ENCODE results near the gene EXOC3.

EXOC3 gene

DNA sequence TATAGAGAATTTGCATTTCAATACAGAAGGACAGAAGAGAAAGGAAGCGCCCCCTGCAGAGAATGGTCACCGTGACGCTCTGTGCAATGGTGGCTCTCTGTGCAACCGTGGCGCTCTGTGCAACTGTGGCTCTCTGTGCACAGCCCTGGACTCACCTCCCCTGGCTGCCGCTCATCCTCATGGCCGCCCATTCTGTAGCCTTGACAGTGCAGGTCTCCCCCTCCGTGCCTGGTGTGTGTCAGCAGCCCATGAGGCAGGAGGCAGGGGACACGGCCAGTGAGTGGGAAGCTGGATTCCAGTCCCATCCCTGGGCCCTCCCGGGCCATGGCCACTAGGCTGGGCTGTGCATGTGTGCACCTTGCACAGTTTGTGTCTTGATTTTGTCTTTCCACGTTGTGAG lies 12.0 kb downstream of the EXOC3 start:
- Histone ChIP-seq H3K4me2 (ENCODE audit: low read length) (no peak overlapping the region), H3K36me3 (ENCODE audit: insufficient read depth, low read length) (peaks cover 75% of the 10 kb centered on the region), H3K9me3 (replicated peaks; ENCODE audit: low read length) (peaks cover 2% of the 10 kb centered on the region), H3K4me1 (ENCODE audit: control insufficient read depth, insufficient read depth, low read length) (peaks cover 9% of the 10 kb centered on the region), H3K9ac (ENCODE audit: low read depth, low read length) (no peak overlapping the region), H3K4me3 (ENCODE audit: low read length) (no peak overlapping the region), H3K27me3 (ENCODE audit: control insufficient read depth, insufficient read depth, low read length) (no peaks in the 10 kb centered on the region)

GRCh38 chr5:455806-456205 lies 12.8 kb downstream of the EXOC3 start:
- Histone ChIP-seq H3K36me3 (ENCODE audit: insufficient read depth, low read length) (peaks cover 81% of the 10 kb centered on the region), H3K9me3 (replicated peaks; ENCODE audit: low read length) (peaks cover 2% of the 10 kb centered on the region), H3K9ac (ENCODE audit: low read depth, low read length) (no peak overlapping the region), H3K4me2 (ENCODE audit: low read length) (no peak overlapping the region), H3K27me3 (ENCODE audit: control insufficient read depth, insufficient read depth, low read length) (no peaks in the 10 kb centered on the region), H3K4me1 (ENCODE audit: control insufficient read depth, insufficient read depth, low read length) (peaks cover 9% of the 10 kb centered on the region), H3K4me3 (ENCODE audit: low read length) (no peak overlapping the region)

DNA sequence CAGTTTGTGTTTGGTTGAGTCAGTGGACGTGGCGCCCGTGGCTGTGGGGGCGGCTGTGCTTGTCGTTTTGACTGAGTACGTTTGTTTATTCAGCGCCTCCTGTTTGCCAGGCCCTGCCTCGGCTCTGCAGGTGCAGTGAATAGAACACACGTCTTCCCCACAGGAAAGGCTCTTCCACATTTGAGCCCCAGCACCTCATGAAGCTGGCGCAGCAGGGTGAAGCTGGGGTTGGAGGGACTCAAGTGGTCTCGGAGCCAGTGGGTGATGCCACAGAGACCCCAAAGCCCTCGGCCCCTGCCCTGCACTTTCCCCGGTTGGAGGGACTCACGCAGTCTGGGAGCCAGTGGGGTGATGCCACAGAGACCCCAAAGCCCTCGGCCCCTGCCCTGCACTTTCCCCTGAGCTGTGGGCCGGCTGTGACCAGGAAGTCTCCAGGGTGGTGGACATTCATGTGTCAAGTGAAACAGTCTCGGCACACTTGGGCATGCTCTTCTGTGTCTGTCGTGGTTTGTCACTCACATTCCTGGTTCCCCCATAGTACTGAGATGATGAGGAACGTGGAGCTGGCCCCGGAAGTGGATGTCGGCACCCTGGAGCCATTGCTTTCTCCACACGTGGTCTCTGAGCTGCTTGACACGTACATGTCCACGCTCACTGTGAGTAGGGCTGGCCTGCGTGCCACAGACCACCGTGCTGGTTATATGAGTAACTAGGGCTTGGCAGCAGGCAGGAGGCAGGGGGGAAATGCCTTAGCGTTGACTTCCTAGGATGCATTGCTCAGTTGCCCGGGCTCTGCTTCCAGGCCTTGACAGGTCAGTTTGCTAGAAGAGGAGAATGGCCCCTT lies 13.6 kb downstream of the EXOC3 start:
- H3K4me2 ChIP-seq (ENCODE audit: low read length), result no peak overlapping the region
- H3K4me3 ChIP-seq (ENCODE audit: low read length), result no peak overlapping the region
- H3K9ac ChIP-seq (ENCODE audit: low read depth, low read length), result no peak overlapping the region
- no peaks in the 10 kb centered on the region for H3K27me3 ChIP-seq (ENCODE audit: control insufficient read depth, insufficient read depth, low read length)
- H3K36me3 ChIP-seq (ENCODE audit: insufficient read depth, low read length), result peaks cover 75% of the 10 kb centered on the region
- H3K9me3 ChIP-seq (replicated peaks; ENCODE audit: low read length), result peaks cover 2% of the 10 kb centered on the region
- H3K4me1 ChIP-seq (ENCODE audit: control insufficient read depth, insufficient read depth, low read length), result peaks cover 9% of the 10 kb centered on the region

- peaks cover 75% of the 10 kb centered on the region for H3K36me3 ChIP-seq (ENCODE audit: insufficient read depth, low read length)
Observed at GRCh38 chr5:457195-457961, 14.4 kb downstream of the EXOC3 start.

GRCh38 chr5:458547-459353 lies 15.8 kb downstream of the EXOC3 start:
- Histone ChIP-seq H3K27me3 (ENCODE audit: control insufficient read depth, insufficient read depth, low read length) (no peaks in the 10 kb centered on the region), H3K4me1 (ENCODE audit: control insufficient read depth, insufficient read depth, low read length) (peaks cover 9% of the 10 kb centered on the region), H3K9ac (ENCODE audit: low read depth, low read length) (peak overlapping the region; percentile 24), H3K36me3 (ENCODE audit: insufficient read depth, low read length) (peaks cover 73% of the 10 kb centered on the region), H3K4me2 (ENCODE audit: low read length) (no peak overlapping the region), H3K9me3 (replicated peaks; ENCODE audit: low read length) (no peaks in the 10 kb centered on the region), H3K4me3 (ENCODE audit: low read length) (no peak overlapping the region)

More at GRCh38 chr5:457195-457961, 14.4 kb downstream of the EXOC3 start:
- Histone ChIP-seq H3K9ac (ENCODE audit: low read depth, low read length) (no peak overlapping the region), H3K4me2 (ENCODE audit: low read length) (no peak overlapping the region), H3K4me3 (ENCODE audit: low read length) (no peak overlapping the region), H3K4me1 (ENCODE audit: control insufficient read depth, insufficient read depth, low read length) (peaks cover 9% of the 10 kb centered on the region), H3K9me3 (replicated peaks; ENCODE audit: low read length) (no peaks in the 10 kb centered on the region), H3K27me3 (ENCODE audit: control insufficient read depth, insufficient read depth, low read length) (no peaks in the 10 kb centered on the region)

DNA sequence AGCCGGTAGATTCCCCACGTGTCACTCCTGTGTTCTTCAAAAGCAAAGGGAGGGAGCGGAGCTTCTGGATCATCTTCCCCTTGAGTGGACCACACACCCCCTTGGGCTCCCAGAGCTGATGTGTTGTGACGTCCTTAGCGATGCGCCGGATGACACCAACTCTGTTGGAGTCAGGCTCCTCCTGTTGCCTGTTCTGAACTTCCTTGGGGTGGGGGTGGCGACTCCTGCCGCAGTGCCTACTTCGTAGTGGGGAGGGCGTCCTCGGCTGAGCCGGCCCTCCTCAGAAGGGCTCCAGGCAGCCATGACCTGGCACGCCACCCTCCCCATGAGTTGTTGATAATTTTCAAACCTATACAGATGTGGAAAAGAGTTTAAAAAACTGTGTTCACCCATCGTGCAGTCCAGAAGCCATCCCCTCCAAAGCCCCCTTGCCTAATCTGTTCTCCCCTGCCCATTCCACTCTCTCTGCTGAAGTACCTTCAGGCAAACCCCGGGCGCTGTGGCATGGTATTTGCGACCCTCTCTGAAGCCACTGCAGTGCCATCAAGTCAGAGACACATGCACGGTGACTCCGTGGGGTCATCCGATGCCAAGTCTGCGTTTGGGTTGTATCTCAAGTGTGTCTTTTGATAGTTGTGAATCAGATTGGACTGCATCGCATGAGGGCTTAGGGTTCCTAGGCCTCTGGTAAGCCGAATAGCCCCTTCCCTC lies 16.7 kb downstream of the EXOC3 start:
- Histone ChIP-seq H3K4me3 (ENCODE audit: low read length) (no peak overlapping the region), H3K36me3 (ENCODE audit: insufficient read depth, low read length) (peaks cover 74% of the 10 kb centered on the region), H3K9me3 (replicated peaks; ENCODE audit: low read length) (no peaks in the 10 kb centered on the region), H3K4me1 (ENCODE audit: control insufficient read depth, insufficient read depth, low read length) (peaks cover 9% of the 10 kb centered on the region), H3K4me2 (ENCODE audit: low read length) (no peak overlapping the region), H3K9ac (ENCODE audit: low read depth, low read length) (no peak overlapping the region), H3K27me3 (ENCODE audit: control insufficient read depth, insufficient read depth, low read length) (no peaks in the 10 kb centered on the region)

- peaks cover 68% of the 10 kb centered on the region for H3K36me3 ChIP-seq (ENCODE audit: insufficient read depth, low read length)
- H3K4me2 ChIP-seq (ENCODE audit: low read length), result no peak overlapping the region
- H3K9ac ChIP-seq (ENCODE audit: low read depth, low read length), result no peak overlapping the region
- H3K9me3 ChIP-seq (replicated peaks; ENCODE audit: low read length), result no peaks in the 10 kb centered on the region
- peaks cover 9% of the 10 kb centered on the region for H3K4me1 ChIP-seq (ENCODE audit: control insufficient read depth, insufficient read depth, low read length)
- no peaks in the 10 kb centered on the region for H3K27me3 ChIP-seq (ENCODE audit: control insufficient read depth, insufficient read depth, low read length)
- no peak overlapping the region for H3K4me3 ChIP-seq (ENCODE audit: low read length)
Observed at GRCh38 chr5:460273-460625, 17.3 kb downstream of the EXOC3 start.

DNA sequence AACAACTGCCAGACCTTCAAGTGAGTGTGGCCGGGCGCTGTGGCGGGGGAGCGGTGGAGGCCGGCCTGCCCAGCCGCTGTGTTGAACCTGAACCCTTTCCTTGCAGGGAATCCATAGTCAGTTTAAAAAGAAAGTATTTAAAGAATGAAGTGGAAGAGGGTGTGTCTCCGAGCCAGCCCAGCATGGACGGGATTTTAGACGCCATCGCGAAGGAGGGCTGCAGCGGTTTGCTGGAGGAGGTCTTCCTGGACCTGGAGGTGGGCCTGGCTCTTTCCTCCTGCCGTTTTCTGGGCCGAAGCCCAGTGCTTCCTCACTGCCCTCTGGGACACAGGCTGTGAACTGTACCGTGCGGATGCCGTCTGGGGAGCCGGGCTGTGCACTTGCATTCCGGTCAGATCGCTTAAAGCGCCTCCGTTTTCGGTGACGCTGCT lies 19.1 kb downstream of the EXOC3 start:
- H3K36me3 ChIP-seq (ENCODE audit: insufficient read depth, low read length), result peaks cover 68% of the 10 kb centered on the region
- H3K9me3 ChIP-seq (replicated peaks; ENCODE audit: low read length), result no peaks in the 10 kb centered on the region
- H3K9ac ChIP-seq (ENCODE audit: low read depth, low read length), result no peak overlapping the region
- no peaks in the 10 kb centered on the region for H3K27me3 ChIP-seq (ENCODE audit: control insufficient read depth, insufficient read depth, low read length)
- H3K4me1 ChIP-seq (ENCODE audit: control insufficient read depth, insufficient read depth, low read length), result peaks cover 9% of the 10 kb centered on the region
- H3K4me3 ChIP-seq (ENCODE audit: low read length), result no peak overlapping the region
- no peak overlapping the region for H3K4me2 ChIP-seq (ENCODE audit: low read length)

- Histone ChIP-seq H3K27me3 (ENCODE audit: control insufficient read depth, insufficient read depth, low read length) (no peaks in the 10 kb centered on the region), H3K4me2 (ENCODE audit: low read length) (no peak overlapping the region), H3K9me3 (replicated peaks; ENCODE audit: low read length) (no peaks in the 10 kb centered on the region), H3K9ac (ENCODE audit: low read depth, low read length) (no peak overlapping the region), H3K4me3 (ENCODE audit: low read length) (no peak overlapping the region), H3K4me1 (ENCODE audit: control insufficient read depth, insufficient read depth, low read length) (peaks cover 9% of the 10 kb centered on the region), H3K36me3 (ENCODE audit: insufficient read depth, low read length) (peaks cover 56% of the 10 kb centered on the region)
Observed at GRCh38 chr5:463301-463700, 20.3 kb downstream of the EXOC3 start.

DNA sequence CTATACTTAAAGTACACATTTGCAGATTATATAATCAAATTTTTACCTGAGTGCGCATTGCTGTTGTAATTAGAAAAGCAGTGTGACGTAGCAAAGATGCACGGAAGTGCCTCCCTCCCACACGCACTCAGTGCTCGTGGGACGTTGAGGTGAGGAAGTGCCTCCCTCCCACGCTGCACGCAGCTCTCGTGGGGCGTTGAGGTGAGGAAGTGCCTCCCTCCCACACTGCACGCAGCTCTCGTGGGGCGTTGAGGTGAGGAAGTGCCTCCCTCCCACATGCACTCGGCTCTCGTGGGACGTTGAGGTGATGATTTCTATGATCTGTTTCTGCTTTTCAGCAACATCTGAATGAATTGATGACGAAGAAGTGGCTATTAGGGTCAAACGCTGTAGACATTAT lies 21.0 kb downstream of the EXOC3 start:
- Histone ChIP-seq H3K4me3 (ENCODE audit: low read length) (no peak overlapping the region), H3K4me1 (ENCODE audit: control insufficient read depth, insufficient read depth, low read length) (peaks cover 3% of the 10 kb centered on the region), H3K9ac (ENCODE audit: low read depth, low read length) (no peak overlapping the region), H3K27me3 (ENCODE audit: control insufficient read depth, insufficient read depth, low read length) (no peaks in the 10 kb centered on the region), H3K4me2 (ENCODE audit: low read length) (no peak overlapping the region), H3K36me3 (ENCODE audit: insufficient read depth, low read length) (peaks cover 52% of the 10 kb centered on the region), H3K9me3 (replicated peaks; ENCODE audit: low read length) (no peaks in the 10 kb centered on the region)

GRCh38 chr5:464446-464842 lies 21.5 kb downstream of the EXOC3 start:
- H3K4me1 ChIP-seq (ENCODE audit: control insufficient read depth, insufficient read depth, low read length), result no peaks in the 10 kb centered on the region
- H3K4me3 ChIP-seq (ENCODE audit: low read length), result no peak overlapping the region
- no peak overlapping the region for H3K9ac ChIP-seq (ENCODE audit: low read depth, low read length)
- H3K9me3 ChIP-seq (replicated peaks; ENCODE audit: low read length), result no peaks in the 10 kb centered on the region
- no peaks in the 10 kb centered on the region for H3K27me3 ChIP-seq (ENCODE audit: control insufficient read depth, insufficient read depth, low read length)
- no peak overlapping the region for H3K4me2 ChIP-seq (ENCODE audit: low read length)
- peaks cover 48% of the 10 kb centered on the region for H3K36me3 ChIP-seq (ENCODE audit: insufficient read depth, low read length)
